ENCODE data around the gene DEFB132.

- TF ChIP-seq ATF2 (IDR thresholded peaks at IDR 0.05; ENCODE audit: low read length) = no peak
- no peak; the same call in 1 of the 2 replicates for TF ChIP-seq POLR2AphosphoS5 (IDR thresholded peaks at IDR 0.05; ENCODE audit: low read depth, low read length)
- TF ChIP-seq SRF (IDR thresholded peaks at IDR 0.05; ENCODE audit: low read depth, low read length) = no peak
- TF ChIP-seq CREB1 (IDR thresholded peaks at IDR 0.05) = no peak
Observed at GRCh38 chr20:309306-309840, 51.8 kb downstream of the DEFB132 start.
